HG03442 (cell line): ENCODE data around the gene PDZRN3.

Source experiments
- ATAC-seq: cut with Tn5 transposase; IDR thresholded peaks from one replicate; pipeline ENCODE4 v1.9.1; 2021; ENCODE audit warnings: mild to moderate bottlenecking, moderate library complexity; ENCODE audit not compliant: unreplicated experiment

PDZRN3 gene

GRCh38 chr3:73529308-73530021, 95.3 kb downstream of the PDZRN3 start:
- no peak for ATAC-seq

GRCh38 chr3:73525591-73525990, 99.2 kb downstream of the PDZRN3 start:
- no peak for ATAC-seq

DNA sequence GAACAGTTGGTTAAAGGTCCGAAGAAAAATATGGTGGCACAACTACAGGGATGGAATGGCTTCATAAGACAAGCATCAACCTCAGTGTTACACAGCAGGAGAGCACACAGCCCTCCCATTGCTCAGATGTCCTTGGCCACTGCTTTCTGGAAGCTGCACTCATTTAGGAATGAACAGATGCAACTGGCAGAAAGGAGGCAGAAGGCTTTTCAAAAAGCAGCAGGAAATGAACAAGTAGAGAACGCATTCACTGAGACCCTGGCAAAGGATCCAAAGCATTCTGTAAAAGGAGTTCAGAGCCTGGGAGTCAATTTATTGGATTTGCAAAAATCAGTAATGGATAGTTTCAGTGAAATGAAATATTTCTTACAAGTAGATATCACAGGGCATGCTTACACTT, 101.1 kb downstream of the PDZRN3 start:
- no peak for ATAC-seq

DNA sequence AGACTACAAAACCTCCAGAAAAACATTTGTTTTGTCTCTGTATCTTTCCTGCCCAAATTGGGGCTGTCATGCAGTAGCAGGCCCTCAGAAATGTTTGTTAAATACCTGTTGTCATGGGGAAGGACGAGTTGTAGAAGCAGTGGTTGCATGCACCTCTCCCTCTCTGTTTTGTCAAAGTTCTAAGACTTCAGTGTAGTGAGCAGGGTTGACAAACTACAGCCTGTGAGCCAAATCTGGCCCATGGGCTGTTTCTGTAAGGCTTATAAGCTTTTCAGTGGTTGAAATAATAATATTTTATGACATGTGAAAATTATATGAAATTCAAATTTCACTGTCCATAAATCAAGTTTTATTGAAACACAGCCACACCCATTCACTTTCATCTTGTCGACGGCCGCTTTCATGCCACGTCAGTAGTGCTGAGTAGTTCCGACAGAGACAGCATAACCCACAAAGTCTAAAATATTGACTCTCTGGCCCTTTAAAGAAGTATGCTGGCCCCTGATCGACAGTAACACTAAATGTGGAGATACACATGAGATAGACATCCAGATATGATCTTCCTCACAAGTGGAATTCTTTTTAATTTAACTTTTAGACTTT, 102.9 kb downstream of the PDZRN3 start:
- ATAC-seq: no peak

DNA sequence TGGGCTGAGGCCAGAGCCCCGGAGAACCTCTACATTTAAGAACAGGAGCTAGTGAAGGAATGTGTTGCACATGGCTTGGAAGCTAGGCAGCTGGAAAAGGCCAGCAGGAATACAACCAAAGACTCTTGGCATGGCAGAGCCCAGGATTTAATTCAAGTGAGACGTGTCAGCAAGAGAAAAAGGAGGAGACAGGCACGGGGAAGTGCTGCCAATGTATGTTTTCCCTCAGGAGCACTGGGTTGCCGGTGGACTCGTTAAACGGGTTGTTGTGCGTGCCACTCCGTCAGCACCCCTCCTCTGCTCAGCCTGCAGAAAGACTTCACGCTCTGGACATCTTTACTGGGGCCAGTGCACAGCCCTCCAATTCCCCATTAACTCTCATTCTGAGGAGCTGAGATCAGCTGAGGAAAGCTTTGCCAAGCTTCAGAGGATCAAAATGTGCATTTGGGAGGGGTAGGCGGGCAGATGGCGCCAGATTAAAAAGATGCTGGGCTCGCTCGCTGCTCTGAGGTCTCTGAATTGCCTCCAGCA, 103.7 kb downstream of the PDZRN3 start:
- no peak for ATAC-seq

DNA sequence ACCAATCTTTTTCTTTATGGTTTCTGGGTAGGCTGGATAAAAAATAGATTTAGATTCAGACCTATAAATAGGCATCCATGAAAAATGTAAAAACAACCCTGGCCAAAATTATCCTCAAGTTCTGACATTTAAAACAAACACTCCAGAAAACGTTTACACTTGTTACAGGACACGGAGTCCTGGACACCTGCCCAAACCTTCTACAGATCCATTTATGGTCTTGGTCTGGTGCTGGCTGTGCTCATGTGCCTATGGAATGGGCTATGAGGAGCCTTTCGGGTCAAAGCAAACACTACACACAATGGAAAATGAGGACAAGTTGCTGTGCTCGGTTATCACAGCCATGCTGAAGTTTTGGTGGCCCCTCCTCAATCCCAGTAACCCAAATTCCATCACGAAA, 108.1 kb downstream of the PDZRN3 start:
- no peak for ATAC-seq

GRCh38 chr3:73513260-73513659, 111.5 kb downstream of the PDZRN3 start:
- ATAC-seq: no peak

GRCh38 chr3:73511571-73512525, 112.9 kb downstream of the PDZRN3 start:
- ATAC-seq: no peak

DNA sequence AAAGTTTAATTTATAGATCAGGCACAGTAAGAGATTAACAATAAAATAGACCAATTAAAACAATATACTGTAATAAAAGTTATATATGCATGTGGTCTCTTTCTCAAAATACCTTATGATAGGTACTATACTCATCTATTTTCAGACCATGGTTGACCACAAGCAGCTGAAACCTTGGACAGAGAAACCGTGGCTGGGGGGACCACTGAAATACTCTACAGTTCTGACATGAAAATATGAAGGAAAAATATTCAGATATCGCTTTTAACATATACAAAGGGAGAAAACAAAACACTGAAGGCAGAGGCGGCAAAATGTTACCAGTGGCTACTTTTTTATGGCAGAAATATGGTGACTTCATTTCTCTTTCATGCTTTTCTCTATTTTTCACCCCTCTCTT, 114.0 kb downstream of the PDZRN3 start:
- ATAC-seq: no peak

DNA sequence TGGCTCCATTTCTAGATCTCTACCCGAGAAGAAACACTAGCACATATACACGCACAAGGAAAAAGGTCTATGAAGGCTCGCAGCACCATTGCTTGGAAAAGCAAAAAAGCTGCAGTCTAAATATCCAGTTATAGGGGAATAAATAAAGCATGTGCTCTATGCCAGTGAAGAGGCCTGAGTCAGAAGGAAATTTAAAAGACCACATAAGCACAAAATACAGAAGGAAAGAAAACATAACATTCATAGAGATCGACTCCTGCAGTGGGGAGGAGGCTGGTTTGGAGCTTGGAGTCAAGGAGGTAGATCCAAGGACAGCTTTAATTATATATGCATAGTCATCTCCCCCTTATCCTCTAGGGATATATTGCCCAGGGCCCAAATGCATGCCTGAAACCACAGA, 114.4 kb downstream of the PDZRN3 start:
- ATAC-seq: no peak

- ATAC-seq: no peak
Observed at GRCh38 chr3:73509816-73510215, 114.9 kb downstream of the PDZRN3 start.

DNA sequence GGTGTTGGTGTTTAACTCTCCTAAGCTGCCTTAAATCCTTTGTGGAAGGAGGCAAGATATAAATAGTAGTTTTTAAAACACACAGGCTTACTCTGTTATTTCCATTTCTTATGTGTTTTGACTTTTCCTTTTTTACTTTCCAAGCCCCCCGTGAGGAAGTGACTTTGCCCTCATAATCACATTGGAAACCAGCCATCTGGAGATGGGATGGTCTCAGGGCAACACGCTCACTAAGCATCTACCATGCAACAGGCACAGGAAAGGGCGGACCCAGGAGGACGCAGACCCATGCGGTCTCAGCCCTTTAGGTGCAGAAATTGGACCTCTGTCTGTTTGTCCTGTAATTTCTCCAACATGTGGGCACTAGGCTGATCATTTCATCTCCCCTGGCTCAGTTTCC, 115.7 kb downstream of the PDZRN3 start:
- no peak for ATAC-seq

DNA sequence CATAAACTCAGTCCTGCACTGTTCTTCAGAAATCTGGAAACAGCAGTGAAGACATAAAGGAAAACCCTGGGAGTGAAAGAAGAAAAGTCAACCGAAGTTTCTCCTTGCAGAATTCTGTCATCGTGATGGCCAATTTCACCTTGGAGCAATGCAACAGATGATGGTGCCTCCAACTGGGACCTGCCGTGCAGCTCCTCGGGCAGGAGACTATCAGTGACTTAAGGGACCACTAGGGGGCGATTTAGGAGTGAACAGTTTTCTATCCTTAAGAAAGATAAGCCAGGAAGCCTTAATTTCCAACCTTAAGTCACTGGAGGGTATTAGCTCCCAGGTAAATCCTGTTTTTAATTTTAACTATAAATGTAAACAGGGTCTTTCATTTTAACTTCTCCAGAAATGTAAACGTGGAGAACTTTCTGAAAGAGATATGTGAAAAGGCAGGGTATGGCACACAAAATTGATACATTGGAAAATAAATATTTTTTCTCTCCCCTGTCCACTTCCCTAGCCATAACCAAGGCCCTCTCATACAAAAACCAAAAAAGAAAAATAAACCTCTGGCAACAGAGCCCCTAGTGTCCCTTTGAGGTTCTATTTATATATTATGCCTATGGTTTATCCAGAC, 116.3 kb downstream of the PDZRN3 start:
- ATAC-seq: peak; percentile 74

DNA sequence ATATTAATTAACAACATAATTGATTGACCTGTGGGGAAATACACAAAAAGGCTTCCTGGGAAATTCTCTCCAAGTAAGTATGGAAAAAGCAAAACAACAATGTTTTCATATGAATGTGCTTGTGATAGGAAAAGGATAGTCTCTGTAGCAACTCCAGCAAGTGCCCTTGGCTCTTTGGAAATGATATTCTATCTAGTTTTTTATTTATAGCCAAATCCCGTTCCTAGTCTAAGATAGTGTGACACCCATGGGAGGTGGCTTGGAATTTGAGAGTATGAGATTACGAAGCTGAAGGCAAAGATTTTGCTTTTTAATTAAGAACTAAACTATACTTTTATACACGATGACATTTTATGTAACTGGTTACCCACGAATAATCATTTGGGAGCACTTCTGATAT, 119.9 kb downstream of the PDZRN3 start:
- ATAC-seq: no peak

GRCh38 chr3:73504239-73504638, 120.5 kb downstream of the PDZRN3 start:
- ATAC-seq: no peak

DNA sequence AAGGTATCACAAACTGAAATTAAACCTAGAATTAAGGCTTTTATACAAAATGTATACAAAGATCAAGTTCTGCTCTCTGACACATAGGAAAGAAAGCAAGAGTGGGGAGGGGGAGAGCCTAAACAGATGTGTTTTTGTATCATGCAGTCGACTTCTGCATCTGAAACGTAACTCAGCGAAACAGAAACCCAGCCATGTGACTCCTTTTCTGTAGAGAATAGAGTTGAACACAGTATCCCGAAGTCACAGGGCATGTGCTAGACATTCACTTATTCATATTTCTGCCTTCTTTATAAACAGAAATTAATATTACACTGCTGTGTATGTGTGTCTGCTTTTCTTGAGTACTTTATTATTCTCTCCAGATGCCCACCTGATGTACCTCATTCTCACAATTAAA, 121.0 kb downstream of the PDZRN3 start:
- peak; percentile 28 for ATAC-seq

DNA sequence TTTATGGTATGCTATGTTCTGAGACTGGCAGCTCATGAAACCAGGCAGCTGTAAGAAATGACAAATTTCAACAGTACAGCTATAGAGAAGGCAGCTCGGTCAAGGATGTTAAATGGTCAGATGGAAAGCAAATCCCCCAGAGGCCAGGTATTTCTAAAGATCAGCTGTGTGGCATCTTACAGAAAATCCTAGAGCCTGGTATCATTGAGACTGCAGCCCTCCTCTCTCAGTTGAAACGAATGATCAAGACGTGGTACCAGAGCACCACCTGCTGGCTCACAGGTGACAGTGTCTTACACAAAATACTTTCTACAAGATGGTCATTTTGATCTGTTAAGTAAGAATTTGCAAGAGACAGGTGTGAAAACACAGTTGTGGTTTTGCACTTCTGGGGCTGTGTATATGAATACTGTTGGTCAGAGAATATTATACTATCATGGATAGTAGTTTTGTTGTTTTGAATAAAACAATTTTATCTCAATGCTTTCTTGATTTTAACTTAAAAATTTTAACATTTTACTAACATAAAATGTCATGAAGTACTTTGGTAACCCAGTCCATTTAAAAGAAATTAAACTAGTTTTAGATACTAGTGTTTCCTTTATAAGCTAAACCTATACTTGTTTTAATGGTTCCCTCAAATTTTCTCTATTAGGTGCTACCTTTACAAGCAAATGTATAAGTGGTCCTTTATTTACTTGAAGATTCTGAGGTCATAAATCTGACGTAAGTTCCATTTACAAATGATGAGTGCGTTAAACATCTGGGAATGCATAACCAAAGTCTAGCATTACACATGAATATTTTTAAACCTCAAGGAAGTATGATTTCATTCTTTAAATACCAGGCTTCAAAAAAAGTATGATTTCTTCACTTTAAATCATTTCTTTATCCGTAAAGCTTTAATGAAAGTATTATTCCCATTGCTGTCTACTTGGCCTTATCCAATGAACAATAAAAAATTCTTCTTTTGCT, 121.8 kb downstream of the PDZRN3 start:
- peak; percentile 46 for ATAC-seq

- ATAC-seq: no peak
Observed at GRCh38 chr3:73500321-73500720, 124.4 kb downstream of the PDZRN3 start.

DNA sequence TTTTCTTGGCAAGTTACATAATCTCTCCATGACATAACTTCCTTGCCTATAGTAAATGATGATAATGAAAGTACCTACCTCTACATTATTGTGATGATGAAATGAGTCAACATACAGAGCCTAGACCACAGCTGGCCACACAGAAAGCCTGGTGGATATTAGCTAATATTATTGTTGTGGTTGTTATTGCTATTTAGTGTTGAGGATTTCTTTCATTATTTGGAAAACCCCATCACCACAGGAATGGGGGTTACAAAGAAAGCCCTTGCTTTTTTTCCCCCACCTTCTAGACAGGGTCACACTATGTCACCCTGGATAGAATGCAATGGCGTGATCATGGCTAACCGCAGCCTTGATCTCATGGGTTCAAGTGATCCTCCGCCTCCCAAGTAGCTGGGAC, 125.0 kb downstream of the PDZRN3 start:
- ATAC-seq: peak; percentile 72
